GM21619 (cell line): ENCODE data around the gene KCMF1.
"Not testable (repeated sequence)": the region's sequence is repeated elsewhere in the genome, so short reads cannot be mapped to it uniquely, and the experiment has no call there.

ENCODE experiments used
- ATAC-seq: cut with Tn5 transposase; IDR thresholded peaks from one replicate; pipeline ENCODE4 v1.9.1; 2021; ENCODE audit not compliant: unreplicated experiment

The KCMF1 gene

GRCh38 chr2:84970868-84971509 is at the start of gene KCMF1:
Gene KCMF1, plus strand, starts transcription at chr2:84971161. Its CDS starts 291 bp downstream, at chr2:84971452.
- ATAC-seq = peak; percentile 48

GRCh38 chr2:84923009-84923408 is 48.0 kb upstream of the KCMF1 start:
- ATAC-seq = no peak

- ATAC-seq = peak; percentile 26
Observed at GRCh38 chr2:84924173-84925106, 46.5 kb upstream of the KCMF1 start.

GRCh38 chr2:84925336-84925723 is 45.6 kb upstream of the KCMF1 start:
- no peak for ATAC-seq

- ATAC-seq = peak; percentile 76
Observed at GRCh38 chr2:84925724-84926376, 45.1 kb upstream of the KCMF1 start.

GRCh38 chr2:84927275-84927627 is 43.7 kb upstream of the KCMF1 start:
- ATAC-seq = no peak

GRCh38 chr2:84931384-84931821 is 39.6 kb upstream of the KCMF1 start:
- peak; percentile 56 for ATAC-seq

- peak; percentile 26 for ATAC-seq
Observed at GRCh38 chr2:84938194-84938879, 32.6 kb upstream of the KCMF1 start.

- ATAC-seq = peak; percentile 71
Observed at GRCh38 chr2:84939426-84940087, 31.4 kb upstream of the KCMF1 start.

GRCh38 chr2:84940088-84940470 is 30.9 kb upstream of the KCMF1 start:
- ATAC-seq = peak; percentile 1

- ATAC-seq = no peak
Observed at GRCh38 chr2:84940831-84941412, 30.0 kb upstream of the KCMF1 start.

GRCh38 chr2:84942166-84942565 is 28.8 kb upstream of the KCMF1 start:
- no peak for ATAC-seq

GRCh38 chr2:84942964-84943421 is 28.0 kb upstream of the KCMF1 start:
- ATAC-seq = peak; percentile 35

- ATAC-seq = no peak
Observed at GRCh38 chr2:84944295-84944909, 26.6 kb upstream of the KCMF1 start.

- not testable (repeated sequence) for ATAC-seq
Observed at GRCh38 chr2:84945838-84946203, 25.1 kb upstream of the KCMF1 start.

- peak; percentile 73 for ATAC-seq
Observed at GRCh38 chr2:84946204-84947009, 24.6 kb upstream of the KCMF1 start.

GRCh38 chr2:84947010-84947593 is 23.9 kb upstream of the KCMF1 start:
- no peak for ATAC-seq

- no peak for ATAC-seq
Observed at GRCh38 chr2:84953535-84953934, 17.4 kb upstream of the KCMF1 start.

GRCh38 chr2:84954329-84954728 is 16.6 kb upstream of the KCMF1 start:
- no peak for ATAC-seq
